ENCODE measurements around the gene PXMP2.

DNA sequence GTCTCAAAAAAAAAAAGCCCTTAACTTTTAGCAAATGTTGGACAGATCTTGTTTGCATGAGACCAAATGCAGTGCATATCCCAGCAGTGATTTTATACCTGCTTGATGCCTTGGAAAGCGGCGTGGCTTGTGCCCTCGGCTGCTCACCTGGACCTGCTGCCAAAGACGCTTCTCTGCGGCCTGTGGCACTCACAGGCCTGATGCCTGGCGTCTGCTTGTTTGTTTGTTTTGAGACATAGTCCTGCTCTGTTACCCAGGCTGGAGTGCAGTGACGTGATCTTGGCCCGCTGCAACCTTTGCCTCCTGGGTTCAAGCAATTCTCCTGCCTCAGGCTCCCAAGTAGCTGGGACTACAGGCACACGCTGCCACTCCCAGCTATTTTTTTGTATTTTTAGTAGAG, 28.5 kb downstream of the PXMP2 start:
- TF ChIP-seq, protein P1, sequence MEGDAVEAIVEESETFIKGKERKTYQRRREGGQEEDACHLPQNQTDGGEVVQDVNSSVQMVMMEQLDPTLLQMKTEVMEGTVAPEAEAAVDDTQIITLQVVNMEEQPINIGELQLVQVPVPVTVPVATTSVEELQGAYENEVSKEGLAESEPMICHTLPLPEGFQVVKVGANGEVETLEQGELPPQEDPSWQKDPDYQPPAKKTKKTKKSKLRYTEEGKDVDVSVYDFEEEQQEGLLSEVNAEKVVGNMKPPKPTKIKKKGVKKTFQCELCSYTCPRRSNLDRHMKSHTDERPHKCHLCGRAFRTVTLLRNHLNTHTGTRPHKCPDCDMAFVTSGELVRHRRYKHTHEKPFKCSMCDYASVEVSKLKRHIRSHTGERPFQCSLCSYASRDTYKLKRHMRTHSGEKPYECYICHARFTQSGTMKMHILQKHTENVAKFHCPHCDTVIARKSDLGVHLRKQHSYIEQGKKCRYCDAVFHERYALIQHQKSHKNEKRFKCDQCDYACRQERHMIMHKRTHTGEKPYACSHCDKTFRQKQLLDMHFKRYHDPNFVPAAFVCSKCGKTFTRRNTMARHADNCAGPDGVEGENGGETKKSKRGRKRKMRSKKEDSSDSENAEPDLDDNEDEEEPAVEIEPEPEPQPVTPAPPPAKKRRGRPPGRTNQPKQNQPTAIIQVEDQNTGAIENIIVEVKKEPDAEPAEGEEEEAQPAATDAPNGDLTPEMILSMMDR (conservative IDR thresholded peaks at IDR 0.05) = no peak
- no peak for TF ChIP-seq ZFX (IDR thresholded peaks at IDR 0.05)
